GM23338 (cell line): ENCODE data around the gene CIAO2A. TPM values are rescaled to one million over a fixed set of nuclear protein-coding genes. Genes with fewer than 3 reads are reported as not detected.

Experiments used
- ATAC-seq: fragments of 200-7000 bp; cut with Tn5 transposase; 3 replicates; pipeline ENCODE4 v1.9.1; 2020
- DNase-seq: peaks from one replicate; pipeline ENCODE4 v3.0.0-alpha.2; 2015; ENCODE audit warnings: low spot score
- H2AFZ ChIP-seq: fragments of 200-600 bp; sonication (generic); 2 replicates; pipeline ENCODE4 v1.8.0; 2016; ENCODE audit warnings: antibody characterized with exemption, mild to moderate bottlenecking, moderate library complexity
- H3F3A ChIP-seq: fragments of 200-600 bp; sonication (generic); replicated peaks from 2 replicates; pipeline ENCODE4 v1.8.0; 2017; ENCODE audit warnings: antibody characterized with exemption, mixed run types, low read depth
- H3K27ac ChIP-seq: fragments of 200-600 bp; sonication (generic); 2 replicates; pipeline ENCODE4 v1.6.1; 2016; ENCODE audit warnings: low read depth
- H3K27me3 ChIP-seq: fragments of 200-600 bp; sonication (generic); 2 replicates; pipeline ENCODE4 v1.8.0; 2016; ENCODE audit warnings: mild to moderate bottlenecking, mixed run types, moderate library complexity; ENCODE audit not compliant: insufficient read depth
- H3K36me3 ChIP-seq: fragments of 200-600 bp; sonication (generic); 2 replicates; pipeline ENCODE4 v1.8.0; 2016; ENCODE audit warnings: mild to moderate bottlenecking; ENCODE audit not compliant: insufficient read depth
- H3K4me1 ChIP-seq: fragments of 200-600 bp; sonication (generic); 2 replicates; pipeline ENCODE4 v1.8.0; 2016; ENCODE audit warnings: mild to moderate bottlenecking, moderate library complexity; ENCODE audit not compliant: insufficient read depth
- H3K4me2 ChIP-seq: fragments of 200-600 bp; sonication (generic); 2 replicates; pipeline ENCODE4 v1.7.1; 2017; ENCODE audit warnings: mixed run types
- H3K4me3 ChIP-seq: fragments of 200-600 bp; sonication (generic); 2 replicates; pipeline ENCODE4 v1.6.1; 2016; ENCODE audit warnings: mixed run types
- H3K79me2 ChIP-seq: fragments of 200-600 bp; sonication (generic); replicated peaks from 2 replicates; pipeline ENCODE4 v1.8.0; 2017; ENCODE audit warnings: mild to moderate bottlenecking; ENCODE audit not compliant: insufficient read depth
- H3K9me2 ChIP-seq: fragments of 200-600 bp; sonication (generic); 2 replicates; pipeline ENCODE4 v1.8.0; 2017; ENCODE audit not compliant: insufficient read depth
- H4K20me1 ChIP-seq: fragments of 200-600 bp; sonication (generic); replicated peaks from 2 replicates; pipeline ENCODE4 v1.8.0; 2017; ENCODE audit warnings: mild to moderate bottlenecking; ENCODE audit not compliant: insufficient read depth
- H3K27ac Mint-ChIP-seq: 2 replicates; pipeline ENCODE4 v1.8.0; 2020; ENCODE audit warnings: inconsistent platforms, mild to moderate bottlenecking, moderate library complexity, mixed read lengths
- H3K27me3 Mint-ChIP-seq: 3 replicates; pipeline ENCODE4 v1.8.0; 2022; ENCODE audit warnings: low read depth, mild to moderate bottlenecking, moderate library complexity, mixed read lengths, inconsistent platforms; ENCODE audit not compliant: insufficient read depth, poor library complexity
- H3K36me3 Mint-ChIP-seq: 3 replicates; pipeline ENCODE4 v1.8.0; 2021; ENCODE audit warnings: low read depth, mild to moderate bottlenecking, inconsistent platforms, moderate library complexity, mixed read lengths
- H3K4me1 Mint-ChIP-seq: 3 replicates; pipeline ENCODE4 v1.8.0; 2020; ENCODE audit warnings: mild to moderate bottlenecking, inconsistent platforms, mixed read lengths
- H3K4me3 Mint-ChIP-seq: 3 replicates; pipeline ENCODE4 v1.8.0; 2021; ENCODE audit warnings: moderate library complexity, mild to moderate bottlenecking, inconsistent platforms, mixed read lengths
- H3K9me3 Mint-ChIP-seq: 3 replicates; pipeline ENCODE4 v1.8.0; 2020; ENCODE audit warnings: moderate library complexity, mild to moderate bottlenecking, inconsistent platforms, mixed read lengths
- EZH2 ChIP-seq: fragments of 200-600 bp; sonication (generic); IDR thresholded peaks from one replicate; pipeline ENCODE4 v1.8.0; 2017; ENCODE audit warnings: antibody characterized with exemption, mild to moderate bottlenecking, low read depth; ENCODE audit not compliant: unreplicated experiment
- ZNF114 ChIP-seq: fragments of 250-450 bp; sonication (Bioruptor Pico); IDR thresholded peaks from 2 replicates; pipeline ENCODE4 v1.5.0; 2020; ENCODE audit warnings: mild to moderate bottlenecking, moderate library complexity
- polyA plus RNA-seq: library from polyadenylated mRNA; unstranded; fragments of >200 nt; fragmentation: Nextera tagmentation; extraction: Ambion mirVana; gene quantifications from 2 replicates; pipeline ENCODE4 v1.2.1, GENCODE V29; 2016
- total RNA-seq: library from RNA; depleted of rRNA; stranded (reverse); fragments of >200 nt; shearing (Covaris generic); gene quantifications from 2 replicates; pipeline ENCODE4 v1.2.3, GENCODE V29; 2014
- TF ChIP-seq, protein P1 (sequence below): fragments of 250-450 bp; sonication (Bioruptor Pico); IDR thresholded peaks from 2 replicates; pipeline ENCODE4 v1.5.0; 2020; ENCODE audit warnings: mild to moderate bottlenecking, moderate library complexity

CIAO2A gene
- total and polyA plus RNA-seq, 2 experiments from 2014 or later, result 132 to 318 TPM

DNA sequence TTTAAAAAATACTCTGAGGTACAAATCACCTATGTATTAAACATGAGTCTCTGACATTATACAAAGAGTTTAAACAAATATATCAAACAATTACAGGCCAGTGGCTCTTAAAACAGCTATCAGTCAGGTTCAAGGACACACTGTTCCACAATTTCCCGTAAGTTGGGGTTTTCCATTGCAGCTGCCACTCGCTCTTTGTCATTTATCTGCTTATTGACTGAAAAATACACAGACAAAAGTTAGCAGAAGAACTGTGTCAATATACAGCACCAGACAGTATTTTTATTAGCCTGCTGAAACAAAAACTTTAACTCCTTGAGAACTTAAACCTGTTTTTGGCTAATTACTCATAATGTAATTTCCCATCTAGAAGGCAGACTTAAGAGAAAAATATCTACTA lies 20.8 kb downstream of the CIAO2A start (continued):
- TF ChIP-seq, protein P1, sequence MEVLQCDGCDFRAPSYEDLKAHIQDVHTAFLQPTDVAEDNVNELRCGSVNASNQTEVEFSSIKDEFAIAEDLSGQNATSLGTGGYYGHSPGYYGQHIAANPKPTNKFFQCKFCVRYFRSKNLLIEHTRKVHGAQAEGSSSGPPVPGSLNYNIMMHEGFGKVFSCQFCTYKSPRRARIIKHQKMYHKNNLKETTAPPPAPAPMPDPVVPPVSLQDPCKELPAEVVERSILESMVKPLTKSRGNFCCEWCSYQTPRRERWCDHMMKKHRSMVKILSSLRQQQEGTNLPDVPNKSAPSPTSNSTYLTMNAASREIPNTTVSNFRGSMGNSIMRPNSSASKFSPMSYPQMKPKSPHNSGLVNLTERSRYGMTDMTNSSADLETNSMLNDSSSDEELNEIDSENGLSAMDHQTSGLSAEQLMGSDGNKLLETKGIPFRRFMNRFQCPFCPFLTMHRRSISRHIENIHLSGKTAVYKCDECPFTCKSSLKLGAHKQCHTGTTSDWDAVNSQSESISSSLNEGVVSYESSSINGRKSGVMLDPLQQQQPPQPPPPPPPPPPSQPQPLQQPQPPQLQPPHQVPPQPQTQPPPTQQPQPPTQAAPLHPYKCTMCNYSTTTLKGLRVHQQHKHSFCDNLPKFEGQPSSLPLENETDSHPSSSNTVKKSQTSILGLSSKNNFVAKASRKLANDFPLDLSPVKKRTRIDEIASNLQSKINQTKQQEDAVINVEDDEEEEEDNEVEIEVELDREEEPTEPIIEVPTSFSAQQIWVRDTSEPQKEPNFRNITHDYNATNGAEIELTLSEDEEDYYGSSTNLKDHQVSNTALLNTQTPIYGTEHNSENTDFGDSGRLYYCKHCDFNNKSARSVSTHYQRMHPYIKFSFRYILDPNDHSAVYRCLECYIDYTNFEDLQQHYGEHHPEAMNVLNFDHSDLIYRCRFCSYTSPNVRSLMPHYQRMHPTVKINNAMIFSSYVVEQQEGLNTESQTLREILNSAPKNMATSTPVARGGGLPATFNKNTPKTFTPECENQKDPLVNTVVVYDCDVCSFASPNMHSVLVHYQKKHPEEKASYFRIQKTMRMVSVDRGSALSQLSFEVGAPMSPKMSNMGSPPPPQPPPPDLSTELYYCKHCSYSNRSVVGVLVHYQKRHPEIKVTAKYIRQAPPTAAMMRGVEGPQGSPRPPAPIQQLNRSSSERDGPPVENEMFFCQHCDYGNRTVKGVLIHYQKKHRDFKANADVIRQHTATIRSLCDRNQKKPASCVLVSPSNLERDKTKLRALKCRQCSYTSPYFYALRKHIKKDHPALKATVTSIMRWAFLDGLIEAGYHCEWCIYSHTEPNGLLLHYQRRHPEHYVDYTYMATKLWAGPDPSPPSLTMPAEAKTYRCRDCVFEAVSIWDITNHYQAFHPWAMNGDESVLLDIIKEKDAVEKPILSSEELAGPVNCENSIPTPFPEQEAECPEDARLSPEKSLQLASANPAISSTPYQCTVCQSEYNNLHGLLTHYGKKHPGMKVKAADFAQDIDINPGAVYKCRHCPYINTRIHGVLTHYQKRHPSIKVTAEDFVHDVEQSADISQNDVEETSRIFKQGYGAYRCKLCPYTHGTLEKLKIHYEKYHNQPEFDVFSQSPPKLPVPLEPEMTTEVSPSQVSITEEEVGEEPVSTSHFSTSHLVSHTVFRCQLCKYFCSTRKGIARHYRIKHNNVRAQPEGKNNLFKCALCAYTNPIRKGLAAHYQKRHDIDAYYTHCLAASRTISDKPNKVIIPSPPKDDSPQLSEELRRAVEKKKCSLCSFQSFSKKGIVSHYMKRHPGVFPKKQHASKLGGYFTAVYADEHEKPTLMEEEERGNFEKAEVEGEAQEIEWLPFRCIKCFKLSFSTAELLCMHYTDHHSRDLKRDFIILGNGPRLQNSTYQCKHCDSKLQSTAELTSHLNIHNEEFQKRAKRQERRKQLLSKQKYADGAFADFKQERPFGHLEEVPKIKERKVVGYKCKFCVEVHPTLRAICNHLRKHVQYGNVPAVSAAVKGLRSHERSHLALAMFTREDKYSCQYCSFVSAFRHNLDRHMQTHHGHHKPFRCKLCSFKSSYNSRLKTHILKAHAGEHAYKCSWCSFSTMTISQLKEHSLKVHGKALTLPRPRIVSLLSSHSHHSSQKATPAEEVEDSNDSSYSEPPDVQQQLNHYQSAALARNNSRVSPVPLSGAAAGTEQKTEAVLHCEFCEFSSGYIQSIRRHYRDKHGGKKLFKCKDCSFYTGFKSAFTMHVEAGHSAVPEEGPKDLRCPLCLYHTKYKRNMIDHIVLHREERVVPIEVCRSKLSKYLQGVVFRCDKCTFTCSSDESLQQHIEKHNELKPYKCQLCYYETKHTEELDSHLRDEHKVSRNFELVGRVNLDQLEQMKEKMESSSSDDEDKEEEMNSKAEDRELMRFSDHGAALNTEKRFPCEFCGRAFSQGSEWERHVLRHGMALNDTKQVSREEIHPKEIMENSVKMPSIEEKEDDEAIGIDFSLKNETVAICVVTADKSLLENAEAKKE (CRISPR knock-in tag), result no peak
- TF ChIP-seq ZNF114 (CRISPR knock-in tag), result no peak

DNA sequence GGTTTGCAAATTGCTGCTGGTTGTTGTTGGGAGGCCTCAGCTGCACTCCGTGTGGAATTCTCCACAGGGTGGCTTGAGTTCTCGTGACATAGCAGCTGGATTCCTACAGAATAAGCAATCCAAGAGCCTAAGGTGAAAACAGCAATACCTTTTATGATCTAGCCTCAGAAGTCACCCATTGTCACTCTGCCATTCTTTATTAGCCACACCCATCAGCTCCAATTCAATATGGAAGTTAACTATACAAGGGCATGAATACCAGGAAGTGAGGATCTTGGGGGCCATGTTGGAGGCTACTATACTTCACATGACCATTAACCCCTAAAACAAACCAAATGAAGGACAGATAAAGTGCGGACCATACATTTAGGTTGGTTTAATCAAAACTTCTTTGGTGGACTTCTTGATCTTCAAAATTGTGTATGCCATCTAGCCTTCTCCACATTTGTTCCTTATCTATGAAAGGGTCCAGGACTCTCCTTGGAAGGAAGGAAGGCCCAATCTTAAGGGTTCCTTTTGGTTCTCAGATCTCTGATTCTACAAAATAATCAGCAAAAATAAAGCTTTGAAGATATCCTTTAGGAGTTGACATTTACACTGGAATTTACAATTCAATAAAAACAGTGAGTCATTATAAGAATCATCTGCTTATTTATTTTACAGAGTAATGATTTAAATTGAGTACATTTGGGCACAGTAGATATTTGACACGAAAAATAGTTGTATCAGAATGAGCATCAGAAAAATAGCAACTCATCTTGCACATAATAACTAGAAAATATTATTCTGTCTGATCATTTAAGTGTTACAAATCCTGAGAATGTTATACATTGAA lies 21.5 kb downstream of the CIAO2A start:
- no peak overlapping the region for H3K27ac ChIP-seq
- no peaks in the 10 kb centered on the region; the same call in 1 of the 2 replicates for H3F3A ChIP-seq
- H4K20me1 ChIP-seq, result no peaks in the 10 kb centered on the region
- no peak overlapping the region for H3K4me3 ChIP-seq
- Mint-ChIP-seq H3K9me3 (no peaks in the 10 kb centered on the region; the same call in 2 of the 3 replicates), H3K36me3 (peaks cover 19% of the 10 kb centered on the region), H3K4me3 (no peak overlapping the region), H3K4me1 (no peaks in the 10 kb centered on the region), H3K27ac (no peak overlapping the region), H3K27me3 (peaks cover 4% of the 10 kb centered on the region)
- H3K36me3 ChIP-seq, result peaks cover 8% of the 10 kb centered on the region; the same call in 1 of the 2 replicates
- no peaks in the 10 kb centered on the region for H3K27me3 ChIP-seq
- ATAC-seq, result no peak
- no peak overlapping the region for H2AFZ ChIP-seq
- H3K79me2 ChIP-seq, result no peaks in the 10 kb centered on the region
- DNase-seq, result no peak
- H3K9me2 ChIP-seq, result no peaks in the 10 kb centered on the region
- no peaks in the 10 kb centered on the region for H3K4me1 ChIP-seq
- TF ChIP-seq EZH2 (no peak), ZNF114 (CRISPR knock-in tag) (no peak)
- no peak overlapping the region for H3K4me2 ChIP-seq
